Esophagus squamous epithelium (tissue), 5 donors: ENCODE results near the gene ZNF652. TPM values are rescaled to one million over a fixed set of nuclear protein-coding genes. Genes with fewer than 3 reads are reported as not detected.

Experiments used
- DNase-seq: peaks from one replicate; lab custom pipeline; 2025; lab: John Stamatoyannopoulos, UW
- H3K27ac ChIP-seq, 4 donors: fragments of 200-600 bp; sonication (generic); one replicate each; pipeline ENCODE4 v1.5.1; 2016 to 2019; ENCODE audit warnings: mild to moderate bottlenecking in 1 of 4
- H3K27me3 ChIP-seq, 4 donors: fragments of 200-600 bp; sonication (generic); 1 replicate in 3 of 4; 2 replicates in 1 of 4; pipeline versions ENCODE4 v1.5.1 to v1.6.0; 2017 to 2021; ENCODE audit warnings: antibody characterized with exemption in 1 of 4
- H3K36me3 ChIP-seq, 3 donors: fragments of 200-600 bp; sonication (generic); one replicate each; pipeline ENCODE4 v1.5.1; 2016 to 2019
- H3K4me1 ChIP-seq, 3 donors: fragments of 200-600 bp; sonication (generic); one replicate each; pipeline ENCODE4 v1.5.1; 2017 to 2019
- H3K4me3 ChIP-seq, 4 donors: fragments of 200-600 bp; sonication (generic); 1 replicate in 3 of 4; 2 replicates in 1 of 4; pipeline ENCODE4 v1.5.1; 2016 to 2019; ENCODE audit warnings: mild to moderate bottlenecking in 2 of 4, moderate library complexity in 1 of 4
- H3K9me3 ChIP-seq, 3 donors: fragments of 200-600 bp; sonication (generic); one replicate each; pipeline ENCODE4 v1.5.1; 2016 to 2019
- POLR2A ChIP-seq, 4 donors: fragments of 450-650 bp; IDR thresholded peaks; one replicate each; pipeline ENCODE4 v1.6.1; 2017; ENCODE audit warnings: antibody characterized with exemption in 4 of 4, mild to moderate bottlenecking in 4 of 4, moderate library complexity in 3 of 4
- WGBS, 2 donors: methylation state at CpG; one replicate each; pipeline ENCODE4 v1.1.5; 2018; 5-methylcytosine and 5-hydroxymethylcytosine counted together
- intact Hi-C: fragments of 100-400 bp; cut with DNase I; formaldehyde crosslinking; loops from one replicate; pipeline ENCODE4 v1.15.0; 2022
- total RNA-seq, 4 donors: library from RNA; depleted of rRNA; stranded (reverse); fragments of >200 nt; gene quantifications; one replicate each; pipeline ENCODE4 v1.1.0, GENCODE V29; 2016
- TF ChIP-seq, protein P1 (sequence below), 6 experiments: fragments of 450-650 bp in 4 of 6; fragments of 200-600 bp in 2 of 6; sonication (generic) in 2 of 6; IDR thresholded peaks; one replicate each; pipeline ENCODE4 v1.5.1; 2016 to 2019; ENCODE audit warnings: antibody characterized with exemption in 6 of 6, mild to moderate bottlenecking in 4 of 6, moderate library complexity in 4 of 6
- donor health status: DM: yes; HTN: yes; CAD: no.

The ZNF652 gene
- total RNA-seq, 4 donors from 2014 or later = 14.0 to 32.6 (median 20.9) TPM

DNA sequence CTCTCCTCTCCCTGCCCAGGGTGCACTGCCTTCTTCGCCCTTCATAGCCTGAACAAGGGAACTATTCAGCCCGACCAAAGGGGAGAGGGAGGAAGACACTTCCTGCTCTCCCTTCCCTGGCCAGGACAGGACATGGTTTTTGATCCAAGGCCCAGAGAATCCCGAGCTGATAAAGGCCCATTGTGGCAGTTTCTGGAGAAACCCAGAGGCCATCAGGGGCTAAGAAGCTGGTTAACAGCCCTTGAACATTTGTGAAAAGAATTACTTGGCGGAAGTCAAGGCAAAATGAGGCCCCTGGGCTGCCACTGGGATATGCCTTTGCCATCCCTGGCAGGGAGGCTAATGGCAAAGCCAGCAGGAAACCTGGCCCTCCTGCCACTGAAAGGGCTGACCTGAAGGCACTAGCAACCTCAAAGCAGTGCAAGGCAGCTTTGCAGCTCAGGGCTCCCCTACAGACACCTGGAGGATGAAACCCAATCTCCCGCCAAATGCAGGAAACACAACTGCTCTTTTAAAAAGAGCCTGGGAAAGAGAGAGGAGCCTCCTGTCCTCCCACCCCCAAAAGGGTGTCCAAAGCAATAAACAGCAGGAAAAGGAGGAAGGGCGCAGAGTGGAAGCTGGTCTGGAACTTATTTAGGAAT is 40.0 kb upstream of the ZNF652 start:
- Histone ChIP-seq H3K4me3 (no peak overlapping the region), H3K36me3 (peaks cover 15 to 50% (median 27%) of the 10 kb centered on the region in 3 donors), H3K4me1 (peaks cover 0 to 14% (median 0%) of the 10 kb centered on the region in 3 donors), H3K27me3 (no peaks in the 10 kb centered on the region), H3K9me3 (no peaks in the 10 kb centered on the region), H3K27ac (no peak overlapping the region)
- intact Hi-C loops = no loop called here
- DNase-seq = no peak
- TF ChIP-seq, protein P1, sequence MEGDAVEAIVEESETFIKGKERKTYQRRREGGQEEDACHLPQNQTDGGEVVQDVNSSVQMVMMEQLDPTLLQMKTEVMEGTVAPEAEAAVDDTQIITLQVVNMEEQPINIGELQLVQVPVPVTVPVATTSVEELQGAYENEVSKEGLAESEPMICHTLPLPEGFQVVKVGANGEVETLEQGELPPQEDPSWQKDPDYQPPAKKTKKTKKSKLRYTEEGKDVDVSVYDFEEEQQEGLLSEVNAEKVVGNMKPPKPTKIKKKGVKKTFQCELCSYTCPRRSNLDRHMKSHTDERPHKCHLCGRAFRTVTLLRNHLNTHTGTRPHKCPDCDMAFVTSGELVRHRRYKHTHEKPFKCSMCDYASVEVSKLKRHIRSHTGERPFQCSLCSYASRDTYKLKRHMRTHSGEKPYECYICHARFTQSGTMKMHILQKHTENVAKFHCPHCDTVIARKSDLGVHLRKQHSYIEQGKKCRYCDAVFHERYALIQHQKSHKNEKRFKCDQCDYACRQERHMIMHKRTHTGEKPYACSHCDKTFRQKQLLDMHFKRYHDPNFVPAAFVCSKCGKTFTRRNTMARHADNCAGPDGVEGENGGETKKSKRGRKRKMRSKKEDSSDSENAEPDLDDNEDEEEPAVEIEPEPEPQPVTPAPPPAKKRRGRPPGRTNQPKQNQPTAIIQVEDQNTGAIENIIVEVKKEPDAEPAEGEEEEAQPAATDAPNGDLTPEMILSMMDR (IDR thresholded peaks at IDR 0.05) = no peak
- no peak for TF ChIP-seq POLR2A (IDR thresholded peaks at IDR 0.05)
- 58 to 89% methylated on average over 3 to 4 of the region's 6 CpGs for WGBS, 2 donors

DNA sequence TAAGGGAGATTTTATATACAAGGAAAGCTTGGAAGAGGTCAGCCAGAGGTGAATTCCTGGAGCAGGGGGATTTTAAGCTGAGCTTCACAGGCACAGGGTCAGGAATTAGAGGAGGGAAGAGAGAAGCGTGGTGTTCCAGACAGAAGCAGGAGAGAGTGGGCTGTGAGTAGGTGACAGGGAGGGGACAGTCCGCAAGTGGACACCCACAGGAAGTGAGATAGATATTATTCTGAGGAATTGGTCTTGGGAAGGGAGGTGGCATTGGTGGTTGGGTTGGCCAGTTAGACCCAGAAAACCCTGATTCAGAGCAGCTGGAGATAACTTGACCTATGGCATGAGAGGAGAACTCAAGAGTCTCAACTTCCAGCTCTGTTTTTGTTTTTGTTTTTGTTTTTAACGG is 37.9 kb upstream of the ZNF652 start:
- peak overlapping the region in 1 of 4 donors; percentile 10 for H3K27ac ChIP-seq
- WGBS, 2 donors = 66 to 69% methylated on average over 3 of the region's 3 CpGs
- TF ChIP-seq POLR2A (IDR thresholded peaks at IDR 0.05) = no peak
- TF ChIP-seq, protein P1 (IDR thresholded peaks at IDR 0.05) = no peak

DNA sequence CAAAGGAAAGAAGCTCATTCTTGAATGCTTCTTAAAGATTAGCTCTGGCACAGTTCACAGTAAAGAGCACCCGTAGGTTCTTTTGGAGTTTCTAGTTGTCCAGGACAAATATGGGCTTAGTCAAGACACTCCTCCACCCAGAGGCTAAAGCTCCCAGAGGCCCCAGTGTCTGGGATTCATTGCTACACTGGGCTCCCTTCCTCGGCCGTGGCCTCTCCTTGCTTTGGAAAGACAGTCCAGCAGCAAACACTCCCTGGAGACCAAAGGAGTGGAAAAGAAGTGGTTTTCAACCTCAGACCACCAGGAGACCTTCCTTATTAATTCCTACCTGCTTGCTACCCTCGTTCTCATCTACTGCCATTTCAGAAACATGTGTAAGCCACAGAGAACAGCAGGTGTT is 35.5 kb upstream of the ZNF652 start:
- Histone ChIP-seq H3K9me3 (no peaks in the 10 kb centered on the region), H3K27me3 (no peaks in the 10 kb centered on the region), H3K4me3 (no peak overlapping the region), H3K36me3 (peaks cover 0 to 5% (median 0%) of the 10 kb centered on the region in 3 donors), H3K4me1 (peaks cover 0 to 24% (median 4%) of the 10 kb centered on the region in 3 donors), H3K27ac (no peak overlapping the region)
- intact Hi-C loops = no loop called here
- 30 to 65% methylated on average over 4 of the region's 4 CpGs for WGBS, 2 donors
- DNase-seq = no peak
- TF ChIP-seq POLR2A (IDR thresholded peaks at IDR 0.05) = no peak
- TF ChIP-seq, protein P1 (IDR thresholded peaks at IDR 0.05) = no peak

More for the DNA sequence above, 37.9 kb upstream of the ZNF652 start:
- H3K27me3 ChIP-seq = no peaks in the 10 kb centered on the region
- no peak for DNase-seq
- H3K9me3 ChIP-seq = no peaks in the 10 kb centered on the region
- H3K36me3 ChIP-seq = peaks cover 3 to 29% (median 9%) of the 10 kb centered on the region in 3 donors
- peaks cover 0 to 14% (median 0%) of the 10 kb centered on the region in 3 donors for H3K4me1 ChIP-seq
- intact Hi-C loops = no loop called here
- no peak overlapping the region for H3K4me3 ChIP-seq

DNA sequence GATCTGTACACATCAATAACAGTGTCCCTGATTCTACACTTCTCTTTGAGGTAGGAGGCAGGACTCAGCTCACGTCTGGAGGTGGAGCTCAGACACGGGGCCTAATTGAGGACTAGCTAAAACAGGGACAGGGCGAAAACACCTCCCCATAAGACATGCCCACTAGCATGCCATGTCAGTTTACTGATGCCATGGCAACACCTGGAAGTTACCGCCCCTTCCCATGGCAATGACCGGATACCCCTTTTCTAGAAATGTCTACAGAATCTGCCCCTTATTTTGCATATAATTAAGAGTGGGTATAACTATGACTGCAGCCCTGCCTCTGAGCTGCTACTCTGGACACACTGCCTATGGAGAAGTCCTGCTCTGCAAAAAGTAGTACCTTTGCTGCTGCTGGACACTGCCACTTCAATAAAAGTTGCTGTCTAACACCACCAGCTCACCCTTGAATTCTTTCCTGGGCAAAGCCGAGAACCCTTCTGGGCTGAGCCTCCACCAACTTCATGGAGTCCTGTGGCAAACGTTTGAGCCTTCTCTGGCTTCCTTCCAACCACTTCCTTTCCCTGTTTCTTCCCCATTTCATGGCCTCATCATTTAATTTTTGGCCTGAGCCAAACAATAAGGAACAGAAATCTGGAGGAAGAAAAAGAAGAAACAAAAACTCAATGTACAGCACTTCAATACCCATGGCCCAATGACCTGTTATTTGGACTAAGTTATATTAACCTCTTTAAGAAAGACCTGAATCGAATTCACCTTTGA is 31.6 kb upstream of the ZNF652 start:
- Histone ChIP-seq H3K36me3 (no peaks in the 10 kb centered on the region), H3K4me3 (no peak overlapping the region), H3K27me3 (no peaks in the 10 kb centered on the region), H3K4me1 (peaks cover 10 to 52% (median 23%) of the 10 kb centered on the region in 3 donors), H3K9me3 (no peaks in the 10 kb centered on the region), H3K27ac (no peak overlapping the region)
- intact Hi-C loops = loop anchor here (2.0 kb wide), 1 partner anchor 77 kb away; no protein-coding TSS in a partner anchor
- DNase-seq = no peak
- TF ChIP-seq, protein P1 (IDR thresholded peaks at IDR 0.05) = no peak
- TF ChIP-seq POLR2A (IDR thresholded peaks at IDR 0.05) = no peak
- WGBS, 2 donors = 70% methylated on average over 8 of the region's 8 CpGs
